Limb (tissue), 2 donors: ENCODE measurements around the gene PLCB4.
"Not testable (repeated sequence)": the region's sequence is repeated elsewhere in the genome, so short reads cannot be mapped to it uniquely, and the experiment has no call there.

Experiments
- DNase-seq, 2 donors: peaks; one replicate each; pipeline ENCODE4 v3.0.0-alpha.2; 2016; ENCODE audit errors: extremely low spot score in 2 of 2

PLCB4 gene

GRCh38 chr20:9068841-9069663 is at the start of gene PLCB4:
Gene PLCB4, plus strand, starts transcription at chr20:9069087. Its CDS starts 238,728 bp downstream, at chr20:9307815.
- DNase-seq = peak; percentile 36 to 84

GRCh38 chr20:9019833-9020232 is 49.1 kb upstream of the PLCB4 start:
- no peak for DNase-seq

- DNase-seq = no peak
Measured at GRCh38 chr20:9021216-9021615, 47.7 kb upstream of the PLCB4 start.

- DNase-seq = peak in 1 of 2 donors; percentile 26
Measured at GRCh38 chr20:9021699-9022098, 47.2 kb upstream of the PLCB4 start.

- DNase-seq = no peak
Measured at GRCh38 chr20:9022376-9022775, 46.5 kb upstream of the PLCB4 start.

- no peak for DNase-seq
Measured at GRCh38 chr20:9024606-9025005, 44.3 kb upstream of the PLCB4 start.

- no peak for DNase-seq
Measured at GRCh38 chr20:9025011-9025410, 43.9 kb upstream of the PLCB4 start.

- no peak for DNase-seq
Measured at GRCh38 chr20:9025643-9026042, 43.2 kb upstream of the PLCB4 start.

GRCh38 chr20:9027626-9028025 is 41.3 kb upstream of the PLCB4 start:
- no peak for DNase-seq

- DNase-seq = no peak
Measured at GRCh38 chr20:9028419-9028818, 40.5 kb upstream of the PLCB4 start.

GRCh38 chr20:9031991-9032390 is 36.9 kb upstream of the PLCB4 start:
- DNase-seq = peak in 1 of 2 donors; percentile 44

- no peak for DNase-seq
Measured at GRCh38 chr20:9032758-9033157, 36.1 kb upstream of the PLCB4 start.

GRCh38 chr20:9035126-9035525 is 33.8 kb upstream of the PLCB4 start:
- no peak for DNase-seq

GRCh38 chr20:9036593-9036992 is 32.3 kb upstream of the PLCB4 start:
- DNase-seq = no peak

GRCh38 chr20:9038791-9039535 is 29.9 kb upstream of the PLCB4 start:
- peak in 1 of 2 donors; percentile 44 for DNase-seq

- no peak for DNase-seq
Measured at GRCh38 chr20:9040863-9041524, 27.9 kb upstream of the PLCB4 start.

- DNase-seq = no peak
Measured at GRCh38 chr20:9043364-9043763, 25.5 kb upstream of the PLCB4 start.

- DNase-seq = not testable (repeated sequence)
Measured at GRCh38 chr20:9047928-9048327, 21.0 kb upstream of the PLCB4 start.

- DNase-seq = no peak
Measured at GRCh38 chr20:9051508-9051907, 17.4 kb upstream of the PLCB4 start.

GRCh38 chr20:9052136-9052535 is 16.8 kb upstream of the PLCB4 start:
- DNase-seq = no peak

- no peak for DNase-seq
Measured at GRCh38 chr20:9053108-9053507, 15.8 kb upstream of the PLCB4 start.

- DNase-seq = no peak
Measured at GRCh38 chr20:9054176-9054575, 14.7 kb upstream of the PLCB4 start.
